Occipital lobe (tissue), 3 donors: ENCODE results near the gene TRAPPC1. TPM values are rescaled to one million over a fixed set of nuclear protein-coding genes. Genes with fewer than 3 reads are reported as not detected.

Source experiments
- DNase-seq: peaks from one replicate; lab custom pipeline; 2025; lab: John Stamatoyannopoulos, UW
- small RNA-seq: library from RNA; depleted of rRNA; stranded (forward); fragments of <200 nt; gene quantifications from one replicate; pipeline ENCODE3, GENCODE V24; 2014
- total RNA-seq: library from RNA; depleted of rRNA; stranded (reverse); fragments of >200 nt; gene quantifications from one replicate; pipeline ENCODE4 v1.2.3, GENCODE V29; 2014

The TRAPPC1 gene
- total RNA-seq, 1 donor from 2014 or later = 22.3 TPM

DNA sequence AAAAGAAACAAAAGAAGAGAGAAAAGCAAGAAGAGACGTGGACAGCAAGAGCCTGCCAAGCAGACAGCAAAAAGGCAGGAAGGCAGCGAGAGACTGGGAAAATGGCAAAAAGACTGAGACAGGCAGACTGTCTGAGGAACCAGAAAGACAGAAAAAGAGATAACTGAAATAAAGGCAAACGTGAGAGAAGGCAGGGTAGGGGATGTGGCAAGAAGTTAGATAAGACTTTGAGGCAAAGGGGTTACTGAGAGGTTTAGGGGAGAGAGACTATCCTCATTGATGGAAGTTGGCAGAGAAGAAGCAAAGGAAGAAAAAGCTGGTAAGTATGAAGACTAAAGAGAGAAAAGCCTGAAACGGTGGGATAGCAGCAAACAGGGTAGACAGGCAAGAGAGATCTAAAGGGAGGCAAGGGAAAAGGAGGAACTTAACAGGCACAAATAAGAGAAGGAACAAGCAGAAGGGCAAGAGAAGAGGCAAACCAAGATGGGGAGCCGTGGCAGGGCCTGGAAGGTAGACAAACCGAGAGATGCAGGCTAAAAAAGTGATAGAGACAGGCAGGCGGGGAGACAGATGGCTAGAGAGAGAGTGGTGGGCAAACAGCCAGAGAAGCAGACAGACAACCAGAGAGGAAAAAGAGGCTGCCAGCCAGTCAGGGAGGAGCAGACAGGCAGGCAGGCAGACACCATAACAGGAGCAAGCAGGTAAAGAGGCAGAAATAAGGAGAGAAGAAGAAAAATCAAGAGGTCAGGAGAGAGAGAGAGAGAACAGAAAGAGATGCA lies 50.3 kb downstream of the TRAPPC1 start:
- peak; percentile 18 for DNase-seq

Small RNA genes lying within 50 kb of the gene (small RNA-seq; reads per million reads assigned to genes)
- 354 reads per million, percentile 97 among the genes with 10 or more reads in this experiment for gene SCARNA21

Other genes starting within 250 kb of the TRAPPC1 start
- 9.4 TPM for gene TP53, start 244.5 kb downstream of the TRAPPC1 start, total RNA-seq
- gene WRAP53, start 243.5 kb downstream of the TRAPPC1 start, total RNA-seq = 9.5 TPM
- gene EFNB3, start 226.7 kb downstream of the TRAPPC1 start, total RNA-seq = 13.7 TPM
- 0.62 TPM for gene DNAH2, start 214.2 kb downstream of the TRAPPC1 start, total RNA-seq
- gene KDM6B, start 97.7 kb downstream of the TRAPPC1 start, total RNA-seq = 16.4 TPM
- gene TMEM88, start 76.9 kb downstream of the TRAPPC1 start, total RNA-seq = 1.2 TPM
- gene NAA38, start 74.4 kb downstream of the TRAPPC1 start, total RNA-seq = 20.1 TPM
- gene CYB5D1, start 73.9 kb downstream of the TRAPPC1 start, total RNA-seq = 14.2 TPM
- 337 TPM for gene CHD3, start 43.2 kb downstream of the TRAPPC1 start, total RNA-seq
- 7.3 TPM for gene RNF227, start 15.7 kb downstream of the TRAPPC1 start, total RNA-seq
- 2.7 TPM for gene KCNAB3, start 2.1 kb downstream of the TRAPPC1 start, total RNA-seq
- gene CNTROB, start 260 bp upstream of the TRAPPC1 start, total RNA-seq = 23.4 TPM
- 0.16 TPM for gene GUCY2D, start 70.7 kb upstream of the TRAPPC1 start, total RNA-seq
- gene ALOX15B, start 107.1 kb upstream of the TRAPPC1 start, total RNA-seq = 0.16 TPM
- gene ALOX12B, start 155.8 kb upstream of the TRAPPC1 start, total RNA-seq = 1.4 TPM
- gene ALOXE3, start 186.6 kb upstream of the TRAPPC1 start, total RNA-seq = 0.47 TPM
- 0.31 TPM for gene HES7, start 192.2 kb upstream of the TRAPPC1 start, total RNA-seq
- gene PER1, start 220.5 kb upstream of the TRAPPC1 start, total RNA-seq = 7.8 TPM
- gene VAMP2, start 231.0 kb upstream of the TRAPPC1 start, total RNA-seq = 27.9 TPM
- gene TMEM107, start 244.4 kb upstream of the TRAPPC1 start, total RNA-seq = 35.9 TPM